K562 (cell line): ENCODE measurements around the gene CAPZB. TPM values are rescaled to one million over a fixed set of nuclear protein-coding genes. Genes with fewer than 3 reads are reported as not detected.

Experiments used
- CBFA2T3 ChIP-seq: fragments of 450-650 bp; IDR thresholded peaks from 2 replicates; pipeline ENCODE4 v1.6.1; 2017
- CREM ChIP-seq: IDR thresholded peaks from 2 replicates; pipeline ENCODE4 v1.6.1; 2014; ENCODE audit warnings: antibody characterized with exemption, low read depth
- DPF2 ChIP-seq: fragments of 450-650 bp; IDR thresholded peaks from 2 replicates; pipeline ENCODE4 v1.6.1; 2016
- EGR1 ChIP-seq: fragments of 450-650 bp; conservative IDR thresholded peaks from 2 replicates; pipeline ENCODE4 v1.6.1; 2017; ENCODE audit warnings: mild to moderate bottlenecking
- ELF1 ChIP-seq: fragments of 200-800 bp; sonication (Bioruptor generic); IDR thresholded peaks from 2 replicates; pipeline ENCODE4 v1.6.1; 2016; ENCODE audit warnings: missing genetic modification characterization, missing compliant biosample characterization
- MYBL2 ChIP-seq, 2 experiments: fragments of 450-650 bp in 1 of 2; sonication (generic) in 1 of 2; formaldehyde crosslinking in 1 of 2; IDR thresholded peaks; 2 replicates each; pipeline versions ENCODE4 v1.6.1 to v1.8.1; 2017 to 2022; ENCODE audit warnings: borderline replicate concordance in 1 of 2, inconsistent platforms in 1 of 2, low read depth in 1 of 2, mild to moderate bottlenecking in 1 of 2, missing genetic modification reagents in 1 of 2, moderate library complexity in 1 of 2
- NCOR1 ChIP-seq: fragments of 450-650 bp; IDR thresholded peaks from 2 replicates; pipeline ENCODE4 v1.6.1; 2016; ENCODE audit warnings: mild to moderate bottlenecking, moderate library complexity
- POLR2AphosphoS5 ChIP-seq: IDR thresholded peaks from 2 replicates; pipeline ENCODE4 v1.6.1; 2011; ENCODE audit warnings: mild to moderate bottlenecking, low read depth, low read length, moderate library complexity; ENCODE audit not compliant: control insufficient read depth, insufficient read depth
- POLR3G ChIP-seq: IDR thresholded peaks from 2 replicates; pipeline ENCODE4 v1.6.1; 2011; ENCODE audit not compliant: insufficient read length, insufficient replicate concordance; ENCODE audit errors: extremely low read depth
- RAD21 ChIP-seq, 2 experiments: fragments of 250-450 bp in 1 of 2; fragments of 450-650 bp in 1 of 2; sonication (Bioruptor Pico) in 1 of 2; formaldehyde crosslinking in 1 of 2; IDR thresholded peaks in 1 of 2; conservative IDR thresholded peaks in 1 of 2; 2 replicates each; pipeline versions ENCODE4 v1.4.0 to v1.8.0; 2020 to 2022; ENCODE audit warnings: mild to moderate bottlenecking in 2 of 2, moderate library complexity in 1 of 2
- REST ChIP-seq, 2 experiments: fragments of 450-650 bp; formaldehyde crosslinking in 1 of 2; IDR thresholded peaks; 2 replicates each; pipeline versions ENCODE4 v1.4.0 to v1.6.1; 2014 to 2020; ENCODE audit warnings: mild to moderate bottlenecking in 2 of 2, borderline replicate concordance in 1 of 2, low read depth in 1 of 2
- SMARCA4 ChIP-seq: fragments of 450-650 bp; IDR thresholded peaks from 2 replicates; pipeline ENCODE4 v1.6.1; 2016
- SMC3 ChIP-seq: conservative IDR thresholded peaks from 2 replicates; pipeline ENCODE4 v1.6.1; 2011; ENCODE audit warnings: low read depth, low read length, improper control_type of control experiment; ENCODE audit not compliant: insufficient read depth
- SOX6 ChIP-seq: fragments of 450-650 bp; IDR thresholded peaks from 2 replicates; pipeline ENCODE4 v1.6.1; 2014; ENCODE audit warnings: mild to moderate bottlenecking
- TAL1 ChIP-seq: fragments of 450-650 bp; IDR thresholded peaks from 2 replicates; pipeline ENCODE4 v1.6.1; 2016; ENCODE audit warnings: mild to moderate bottlenecking
- TRIM24 ChIP-seq, 2 experiments: fragments of 450-650 bp; IDR thresholded peaks; 2 replicates each; pipeline ENCODE4 v1.6.1; 2016
- ZNF398 ChIP-seq: fragments of 250-450 bp; sonication (Bioruptor Pico); IDR thresholded peaks from 2 replicates; pipeline ENCODE4 v1.8.0; 2021; ENCODE audit warnings: moderate library complexity, mild to moderate bottlenecking, inconsistent platforms
- polyA plus RNA-seq, 8 experiments: library from polyadenylated mRNA; depleted of rRNA in 4 of 8; stranded (reverse) in 5 of 8; unstranded in 3 of 8; fragments of >200 nt; fragmentation: Nextera tagmentation in 2 of 8; fragmentation: Illumina TruSeq in 1 of 8; extraction: Ambion mirVana in 2 of 8; extraction: Trizol in 1 of 8; gene quantifications; 2 replicates each; pipeline versions ENCODE4 v1.2.1 to v1.2.3, GENCODE V29; 2011 to 2014; ENCODE audit warnings: inconsistent platforms in 1 of 8, missing spikeins in 1 of 8
- total RNA-seq, 7 experiments: library from RNA; depleted of rRNA in 6 of 7; stranded (reverse); fragments of >200 nt in 6 of 7; fragmentation: Illumina TruSeq in 2 of 7; extraction: Trizol in 2 of 7; gene quantifications; 2 replicates each; pipeline versions ENCODE4 v1.2.1 to v1.2.3, GENCODE V29; 2011 to 2021; ENCODE audit warnings: low replicate concordance in 1 of 7

Gene CAPZB
- total and polyA plus RNA-seq, 9 of the 15 experiments (the other 6 are each of a cell fraction or from before 2014, with no cell fraction given), result 57.6 to 297 (median 125) TPM

- TF ChIP-seq REST (IDR thresholded peaks at IDR 0.05; ENCODE audit: borderline replicate concordance) (no peak), REST (CRISPR knock-in tag; IDR thresholded peaks at IDR 0.05; ENCODE audit: low read depth) (no peak), CBFA2T3 (peak; percentile 97), TAL1 (peak; percentile 92), CREM (0 out of 2 replicates have a peak, but pooled peaks have one; percentile 28), POLR2AphosphoS5 (peak; percentile 83; the same call in 1 of the 2 replicates), EGR1 (0 out of 2 replicates have a peak, but pooled peaks have one; percentile 22), MYBL2 (IDR thresholded peaks at IDR 0.05; ENCODE audit: low read depth) (no peak), MYBL2 (CRISPR knock-in tag; IDR thresholded peaks at IDR 0.05; ENCODE audit: borderline replicate concordance) (no peak), DPF2 (peak; percentile 78), SOX6 (peak; percentile 76), TRIM24 (IDR thresholded peaks at IDR 0.05) (peak; percentile 35 to 66; a peak in 3 of 4 replicates), ZNF398 (no peak), SMC3 (no peak), NCOR1 (peak; percentile 90), ELF1 (tag) (no peak), POLR3G (no peak), RAD21 (CRISPR knock-in tag; conservative IDR thresholded peaks at IDR 0.05 in 1 of 2, IDR thresholded peaks at IDR 0.05 in 1 of 2) (no peak), SMARCA4 (peak; percentile 61; the same call in 1 of the 2 replicates)
Observed at GRCh38 chr1:19479351-19480120, 5.8 kb downstream of the CAPZB start (continued).
